MV-4-11 (cell line): ENCODE data around the gene MAML3.
A peak's percentile ranks its signal among the peaks of the same experiment; 100 is the strongest.

Source experiments
- DNase-seq: peaks from one replicate; lab custom pipeline; 2025; lab: John Stamatoyannopoulos, UW

Gene MAML3

GRCh38 chr4:140003876-140004548 lies 150.0 kb downstream of the MAML3 start:
- no peak for DNase-seq

- no peak for DNase-seq
These were observed 153.8 kb downstream of the MAML3 start for GRCh38 chr4:140000232-140000631.

- peak; percentile 72 for DNase-seq
These were observed 164.9 kb downstream of the MAML3 start for GRCh38 chr4:139988863-139989765.

GRCh38 chr4:139987502-139987850 lies 166.5 kb downstream of the MAML3 start:
- DNase-seq, result no peak

GRCh38 chr4:139986689-139987501 lies 167.1 kb downstream of the MAML3 start:
- DNase-seq, result no peak

GRCh38 chr4:139986106-139986505 lies 167.9 kb downstream of the MAML3 start:
- no peak for DNase-seq

GRCh38 chr4:139985401-139985800 lies 168.6 kb downstream of the MAML3 start:
- DNase-seq, result no peak

- no peak for DNase-seq
These were observed 169.5 kb downstream of the MAML3 start for GRCh38 chr4:139984471-139984870.

- peak; percentile 95 for DNase-seq
These were observed 175.3 kb downstream of the MAML3 start for GRCh38 chr4:139978692-139979091.

- peak; percentile 73 for DNase-seq
These were observed 176.0 kb downstream of the MAML3 start for GRCh38 chr4:139977838-139978609.

- DNase-seq, result peak; percentile 97
These were observed 178.1 kb downstream of the MAML3 start for GRCh38 chr4:139975830-139976272.

- DNase-seq, result no peak
These were observed 180.4 kb downstream of the MAML3 start for GRCh38 chr4:139973616-139974015.

- no peak for DNase-seq
These were observed 181.0 kb downstream of the MAML3 start for GRCh38 chr4:139973015-139973414.

- DNase-seq, result no peak
These were observed 181.7 kb downstream of the MAML3 start for GRCh38 chr4:139972305-139972704.

- no peak for DNase-seq
These were observed 182.9 kb downstream of the MAML3 start for GRCh38 chr4:139971111-139971510.

- no peak for DNase-seq
These were observed 184.2 kb downstream of the MAML3 start for GRCh38 chr4:139969635-139970266.

- no peak for DNase-seq
These were observed 185.2 kb downstream of the MAML3 start for GRCh38 chr4:139968831-139969230.

- no peak for DNase-seq
These were observed 187.6 kb downstream of the MAML3 start for GRCh38 chr4:139966383-139966782.

GRCh38 chr4:139965789-139966188 lies 188.2 kb downstream of the MAML3 start:
- no peak for DNase-seq

- no peak for DNase-seq
These were observed 190.3 kb downstream of the MAML3 start for GRCh38 chr4:139963708-139964107.

- no peak for DNase-seq
These were observed 191.8 kb downstream of the MAML3 start for GRCh38 chr4:139962130-139962684.
